Keratinocyte (primary cell): ENCODE measurements around the gene PTCSC3.

ENCODE experiments used
- CTCF ChIP-seq, 3 experiments: IDR thresholded peaks in 1 of 3; conservative IDR thresholded peaks in 1 of 3; optimal IDR thresholded peaks in 1 of 3; 2 replicates in 2 of 3; 3 replicates in 1 of 3; pipeline versions ENCODE3 to v1.5.1; 2011; ENCODE audit warnings: low read length in 3 of 3, mild to moderate bottlenecking in 3 of 3, moderate library complexity in 2 of 3, control low read depth in 1 of 3, inconsistent platforms in 1 of 3; ENCODE audit not compliant: insufficient read depth in 2 of 3; ENCODE audit errors: extremely low read depth in 1 of 3
- EZH2 ChIP-seq: IDR thresholded peaks from one replicate; pipeline ENCODE4 v1.6.1; 2012; ENCODE audit warnings: inconsistent platforms, mild to moderate bottlenecking, low read length, moderate library complexity

GRCh38 chr14:36214476-36215216 is 38.1 kb upstream of the PTCSC3 start:
- TF ChIP-seq CTCF (optimal IDR thresholded peaks at IDR 0.05 in 1 of 3, IDR thresholded peaks at IDR 0.05 in 1 of 3, conservative IDR thresholded peaks at IDR 0.05 in 1 of 3; ENCODE audit: extremely low read depth in 1 of 3, insufficient read depth in 2 of 3, low read length in 3 of 3) (no peak), EZH2 (no peak)
